Posterior vena cava (tissue), 2 donors: ENCODE results near the gene DCXR. TPM values are rescaled to one million over a fixed set of nuclear protein-coding genes. Genes with fewer than 3 reads are reported as not detected.

ENCODE experiments used
- DNase-seq: peaks from one replicate; pipeline ENCODE4 v3.0.0-alpha.2; 2020; ENCODE audit warnings: low spot score
- intact Hi-C, 2 donors: fragments of 100-400 bp; cut with DNase I; formaldehyde crosslinking; loops; one replicate each; pipeline versions ENCODE4 v1.14.1 to v1.14.2; 2022 to 2023
- total RNA-seq, 2 donors: library from RNA; stranded (reverse); fragmentation: NEBNext Ultra II Directional; extraction: Animal tissue kit (Norgen Biotek cat#: 25700); gene quantifications; one replicate each; pipeline ENCODE4 v1.2.1, GENCODE V29; 2021
- donor health status: DM: yes; HTN: yes; CAD: no.
- donor health status: DM: yes; HTN: yes; CAD: no.

DCXR gene
- total RNA-seq, 2 donors from 2014 or later = 44.1 to 52.1 TPM

- intact Hi-C loops = no loop called here
- DNase-seq = no peak
These were observed 41.9 kb downstream of the DCXR start for GRCh38 chr17:81995463-81996231.

GRCh38 chr17:81994593-81995462 is 42.7 kb downstream of the DCXR start:
- no peak for DNase-seq

DNA sequence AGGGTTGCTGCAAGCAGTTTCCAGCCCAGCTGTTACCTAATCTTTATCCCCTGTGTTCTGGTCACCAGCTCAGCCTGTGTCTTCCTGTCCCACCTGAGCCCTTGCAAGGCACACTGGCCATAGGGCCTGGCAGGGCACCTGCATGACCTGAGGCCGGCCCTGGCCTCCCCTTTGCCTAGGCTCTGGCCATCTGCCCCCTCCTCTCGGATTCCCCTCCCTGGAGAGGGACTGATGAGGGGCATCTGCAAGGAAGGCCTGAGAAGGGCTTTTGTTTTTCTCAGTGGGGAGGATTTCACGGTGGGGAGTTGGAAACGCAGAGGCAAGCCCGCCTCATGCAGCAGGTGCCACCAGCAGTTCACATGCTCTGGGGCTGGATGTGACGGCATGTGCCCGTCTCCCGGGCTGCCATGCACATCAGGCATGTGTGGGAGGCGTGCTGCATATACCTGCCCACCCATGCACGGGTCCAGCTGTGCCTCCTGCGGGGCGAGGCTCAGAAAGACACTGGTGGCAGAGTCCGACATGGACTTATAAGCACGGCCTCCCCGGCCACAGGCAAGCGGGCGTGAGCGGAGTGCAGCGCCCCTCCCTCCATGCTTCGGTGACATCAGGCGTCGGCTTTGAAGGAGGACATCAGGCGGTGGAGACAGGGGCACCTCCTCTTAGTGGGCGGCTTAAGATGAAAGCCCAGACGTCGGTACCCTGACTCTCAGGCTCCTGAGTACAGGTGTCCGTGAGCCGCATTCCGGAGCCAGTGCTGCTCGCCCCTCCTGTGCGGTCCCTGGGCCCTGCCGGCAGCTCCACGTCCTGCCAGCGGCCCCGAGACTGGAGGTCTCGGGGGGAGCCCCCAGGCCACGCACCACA is 43.5 kb downstream of the DCXR start:
- intact Hi-C loops = no loop called here
- no peak for DNase-seq

More at GRCh38 chr17:81994593-81995462, 42.7 kb downstream of the DCXR start:
- intact Hi-C loops = no loop called here

GRCh38 chr17:81992306-81993102 is 45.0 kb downstream of the DCXR start:
- no peak for DNase-seq
- intact Hi-C loops = no loop called here

DNA sequence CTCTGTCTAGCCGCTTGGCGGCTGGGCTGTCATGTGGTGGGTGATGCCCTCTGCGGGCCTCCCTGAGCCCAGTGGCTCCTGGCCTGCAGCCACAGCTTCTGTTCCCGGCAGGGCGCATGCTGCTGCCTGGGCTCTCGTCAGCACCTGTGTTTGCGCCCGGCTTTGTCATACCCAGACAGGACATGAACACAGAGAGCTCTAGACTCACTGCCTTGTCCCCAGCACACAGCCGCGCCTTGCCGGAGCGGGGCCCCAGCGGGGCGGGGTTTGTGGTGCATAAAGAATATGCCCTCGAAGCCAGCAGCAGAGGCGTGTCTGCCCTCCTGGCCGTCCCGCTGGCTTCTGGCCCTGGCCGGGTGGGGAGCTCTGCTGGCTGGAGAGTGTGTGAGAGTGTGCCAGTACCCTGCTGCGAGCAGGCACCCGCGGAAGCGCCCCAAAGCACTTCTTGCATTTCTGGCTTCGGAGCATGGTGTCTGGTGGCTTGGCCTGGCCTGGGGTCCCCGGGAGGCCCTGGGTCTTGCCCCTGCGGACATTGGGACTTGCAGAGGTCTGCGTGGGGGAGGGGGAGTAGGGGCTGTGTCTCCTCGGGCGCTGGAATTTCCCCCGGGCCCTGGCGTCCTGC is 45.7 kb downstream of the DCXR start:
- intact Hi-C loops = loop anchor here in 1 of 2 donors (2.0 kb wide), 1 partner anchor 79 kb away; no protein-coding TSS in a partner anchor
- no peak for DNase-seq

GRCh38 chr17:81990836-81991683 is 46.4 kb downstream of the DCXR start:
- intact Hi-C loops = loop anchor here in 1 of 2 donors (2.0 kb wide), 1 partner anchor 78 kb away; no protein-coding TSS in a partner anchor
- DNase-seq = no peak

DNA sequence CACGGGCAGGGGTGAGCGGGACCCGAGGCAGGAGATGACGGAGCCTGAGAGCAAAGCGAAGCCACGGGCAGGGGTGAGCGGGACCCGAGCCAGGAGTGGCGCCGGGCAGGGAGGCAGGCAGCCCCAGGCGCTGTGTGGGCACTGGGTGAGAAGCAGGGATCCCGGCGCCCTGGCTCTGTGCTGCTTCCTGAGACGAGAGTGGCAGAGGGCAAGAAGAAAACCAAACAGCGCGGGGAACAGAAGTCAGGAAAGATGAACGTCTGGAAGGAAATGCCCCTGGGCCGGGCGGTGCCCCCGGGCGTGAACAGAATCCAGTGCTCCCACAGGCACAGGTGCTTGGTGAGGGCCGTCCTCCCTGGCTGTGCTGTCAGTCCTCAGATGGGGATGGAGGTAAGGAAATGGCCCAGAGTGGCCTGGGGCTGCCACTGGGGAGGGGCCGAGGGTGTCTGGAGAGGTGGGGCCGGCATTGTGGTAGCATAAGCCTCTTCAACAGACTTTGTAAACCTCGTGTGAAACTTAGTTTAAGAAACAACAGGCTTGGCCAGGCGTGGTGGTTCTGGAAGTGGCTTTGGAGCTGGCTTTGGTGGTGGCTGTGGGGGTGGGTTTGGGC is 50.2 kb downstream of the DCXR start:
- intact Hi-C loops = no loop called here
- no peak for DNase-seq

DNA sequence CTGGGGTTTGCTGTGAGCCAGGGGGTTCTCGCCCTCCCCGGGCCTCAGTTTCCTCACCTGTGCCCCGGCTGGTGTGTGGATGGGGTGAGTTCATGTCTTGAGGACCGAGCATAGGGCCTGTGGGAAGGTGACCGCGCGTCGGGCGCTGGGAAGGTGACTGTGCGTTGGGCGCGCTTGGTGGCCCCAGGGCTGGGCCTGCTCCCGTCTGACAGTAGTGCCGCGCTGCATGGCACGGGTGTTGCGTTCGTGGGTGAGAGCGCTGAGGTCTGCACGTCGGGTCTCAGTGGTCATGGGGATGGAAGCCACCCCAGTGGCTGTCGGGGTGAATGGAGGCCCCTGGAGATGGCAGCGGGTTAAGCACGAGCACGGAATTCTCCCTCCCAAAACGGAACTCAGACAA is 50.9 kb downstream of the DCXR start:
- no peak for DNase-seq
- intact Hi-C loops = no loop called here

Other genes starting within 250 kb of the DCXR start
- gene GCGR, start 233.5 kb downstream of the DCXR start, total RNA-seq = not detected
- 100 to 1,000 TPM in 1 of 2 donors, 10 to 100 TPM in 1; 97.6 to 101 TPM for gene MCRIP1, start 204.4 kb downstream of the DCXR start, total RNA-seq
- gene PPP1R27, start 202.6 kb downstream of the DCXR start, total RNA-seq = not detected
- gene P4HB, start 177.2 kb downstream of the DCXR start, total RNA-seq = 100 to 1,000 TPM; 339 to 482 TPM
- gene ARHGDIA, start 166.4 kb downstream of the DCXR start, total RNA-seq = 100 to 1,000 TPM; 375 to 421 TPM
- gene ALYREF, start 146.1 kb downstream of the DCXR start, total RNA-seq = 10 to 100 TPM; 34.3 to 36.3 TPM
- 10 to 100 TPM; 73.3 to 84.8 TPM for gene ANAPC11, start 146.0 kb downstream of the DCXR start, total RNA-seq
- gene NPB, start 135.5 kb downstream of the DCXR start, total RNA-seq = under 1 TPM; 0.29 to 0.46 TPM
- 10 to 100 TPM in 1 of 2 donors, 1 to 10 TPM in 1; 8.7 to 14.9 TPM for gene PCYT2, start 126.3 kb downstream of the DCXR start, total RNA-seq
- gene SIRT7, start 119.5 kb downstream of the DCXR start, total RNA-seq = 10 to 100 TPM; 11.8 to 13.1 TPM
- gene MAFG, start 110.0 kb downstream of the DCXR start, total RNA-seq = 10 to 100 TPM; 25.0 to 36.2 TPM
- gene PYCR1, start 100.4 kb downstream of the DCXR start, total RNA-seq = 10 to 100 TPM in 1 of 2 donors, 1 to 10 TPM in 1; 6.7 to 16.6 TPM
- not detected for gene MYADML2, start 90.5 kb downstream of the DCXR start, total RNA-seq
- gene NOTUM, start 76.5 kb downstream of the DCXR start, total RNA-seq = not detected
- gene ASPSCR1, start 60.1 kb downstream of the DCXR start, total RNA-seq = 10 to 100 TPM; 19.6 to 25.2 TPM
- gene CENPX, start 14.8 kb downstream of the DCXR start, total RNA-seq = 10 to 100 TPM; 30.9 to 31.7 TPM
- 1 to 10 TPM; 3.8 to 5.7 TPM for gene LRRC45, start 14.4 kb downstream of the DCXR start, total RNA-seq
- gene RAC3, start 6.0 kb downstream of the DCXR start, total RNA-seq = 1 to 10 TPM; 1.0 to 1.3 TPM
- 10 to 100 TPM; 23.7 to 26.4 TPM for gene RFNG, start 14.1 kb upstream of the DCXR start, total RNA-seq
- 10 to 100 TPM; 54.6 to 62.7 TPM for gene GPS1, start 14.2 kb upstream of the DCXR start, total RNA-seq
- gene DUS1L, start 28.1 kb upstream of the DCXR start, total RNA-seq = 10 to 100 TPM; 47.8 to 48.6 TPM
- gene FASN, start 60.5 kb upstream of the DCXR start, total RNA-seq = 10 to 100 TPM; 41.9 to 50.6 TPM
- gene CCDC57, start 175.1 kb upstream of the DCXR start, total RNA-seq = 10 to 100 TPM; 20.3 to 28.5 TPM
- gene SLC16A3, start 191.3 kb upstream of the DCXR start, total RNA-seq = 10 to 100 TPM; 53.7 to 65.6 TPM
- 100 to 1,000 TPM in 1 of 2 donors, 10 to 100 TPM in 1; 93.6 to 103 TPM for gene CSNK1D, start 236.0 kb upstream of the DCXR start, total RNA-seq